ENCODE measurements around the gene CPEB1.
"Not testable (repeated sequence)": the region's sequence is repeated elsewhere in the genome, so short reads cannot be mapped to it uniquely, and the experiment has no call there.

Gene CPEB1

DNA sequence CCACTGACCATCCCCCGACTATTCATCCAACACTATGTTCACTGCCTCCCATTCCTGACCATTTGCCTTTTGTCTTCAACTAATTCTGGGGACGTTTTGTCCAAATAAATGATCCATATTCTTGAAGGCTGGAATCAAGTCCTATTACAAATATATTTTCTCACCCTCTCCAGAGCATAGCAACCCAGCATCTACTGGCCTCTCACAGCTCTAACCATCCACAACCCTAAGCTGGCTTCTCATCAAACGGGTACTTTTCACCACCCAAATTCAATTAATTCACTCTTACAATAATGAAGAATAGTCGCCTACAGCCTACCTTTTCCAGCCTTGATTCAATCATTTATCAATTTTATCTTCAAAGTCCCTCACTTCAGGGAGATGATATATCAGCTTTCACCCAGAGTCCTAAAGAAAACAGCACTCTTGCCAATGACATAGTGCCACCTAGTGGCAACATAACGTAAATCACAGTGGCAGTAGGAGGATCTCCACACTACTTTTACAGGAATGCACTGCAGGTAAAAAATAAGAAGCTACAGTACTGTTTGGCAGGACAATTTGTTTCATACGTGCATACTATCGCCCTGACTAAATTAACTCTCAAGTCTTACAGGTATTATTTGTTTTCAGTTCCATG, 144.3 kb downstream of the CPEB1 start:
- peak; percentile 5 for DNase-seq

DNA sequence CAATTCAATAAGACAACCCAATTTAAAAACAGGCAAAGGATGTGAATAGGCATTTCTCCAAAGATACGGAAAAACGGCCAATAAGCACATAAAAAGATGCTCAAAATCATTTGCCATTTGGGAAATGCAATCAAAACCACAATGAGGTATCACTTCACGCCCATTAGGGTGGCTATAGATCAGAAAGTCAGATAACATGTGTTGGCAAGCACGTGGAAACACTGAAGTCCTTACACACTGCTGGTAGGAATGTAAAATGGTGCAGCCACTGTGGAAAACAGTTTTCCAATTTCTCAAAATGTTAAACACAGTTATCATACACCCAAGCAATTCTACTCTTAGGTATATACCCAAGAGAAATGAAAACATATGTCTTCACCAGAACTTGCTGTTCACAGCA, 146.4 kb downstream of the CPEB1 start:
- not testable (repeated sequence) for DNase-seq

DNA sequence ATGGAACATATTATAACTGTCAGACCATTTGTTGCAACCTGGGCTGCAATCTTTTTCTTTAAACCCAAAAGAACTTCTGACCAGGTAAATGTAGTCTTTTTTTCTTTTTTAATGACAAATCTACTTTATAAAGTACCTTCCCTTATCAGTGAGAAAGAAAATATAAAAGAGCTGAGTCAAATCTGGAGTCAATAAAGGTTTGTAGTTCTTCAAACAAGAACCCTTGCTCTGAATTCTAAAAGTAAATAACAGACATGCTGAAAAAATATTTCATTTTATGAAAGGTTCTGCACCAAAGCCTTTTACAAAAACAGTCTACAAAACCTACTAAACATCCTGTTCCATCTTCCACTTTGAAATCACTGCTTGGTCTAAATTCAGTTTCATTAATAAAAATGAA, 149.2 kb downstream of the CPEB1 start:
- DNase-seq: not testable (repeated sequence)

Data from activated CD4-positive, alpha-beta T cell treated with anti-CD3 and anti-CD28 coated beads for 48 hours (primary cell).